ENCODE measurements around the gene SOCS7.

Gene SOCS7

GRCh38 chr17:38405654-38406053 lies 54.0 kb downstream of the SOCS7 start:
- no peak for TF ChIP-seq CTCF (IDR thresholded peaks at IDR 0.05; ENCODE audit: low read depth, low read length, missing control alignments)
- in situ Hi-C loops (cut with HindIII; ENCODE audit: low sequenced_read_pairs) = no loop called here
- DNase-seq (ENCODE audit: low read depth) = no peak

GRCh38 chr17:38410201-38410600 lies 58.6 kb downstream of the SOCS7 start:
- no peak overlapping the region for H3K4me3 ChIP-seq (ENCODE audit: low read depth, low read length)
- no peak for DNase-seq (ENCODE audit: low read depth)
- TF ChIP-seq CTCF (IDR thresholded peaks at IDR 0.05; ENCODE audit: low read depth, low read length, missing control alignments) = no peak
- in situ Hi-C loops (cut with HindIII; ENCODE audit: low sequenced_read_pairs) = no loop called here

More at GRCh38 chr17:38405654-38406053, 54.0 kb downstream of the SOCS7 start:
- no peak overlapping the region for H3K4me3 ChIP-seq (ENCODE audit: low read depth, low read length)

DNA sequence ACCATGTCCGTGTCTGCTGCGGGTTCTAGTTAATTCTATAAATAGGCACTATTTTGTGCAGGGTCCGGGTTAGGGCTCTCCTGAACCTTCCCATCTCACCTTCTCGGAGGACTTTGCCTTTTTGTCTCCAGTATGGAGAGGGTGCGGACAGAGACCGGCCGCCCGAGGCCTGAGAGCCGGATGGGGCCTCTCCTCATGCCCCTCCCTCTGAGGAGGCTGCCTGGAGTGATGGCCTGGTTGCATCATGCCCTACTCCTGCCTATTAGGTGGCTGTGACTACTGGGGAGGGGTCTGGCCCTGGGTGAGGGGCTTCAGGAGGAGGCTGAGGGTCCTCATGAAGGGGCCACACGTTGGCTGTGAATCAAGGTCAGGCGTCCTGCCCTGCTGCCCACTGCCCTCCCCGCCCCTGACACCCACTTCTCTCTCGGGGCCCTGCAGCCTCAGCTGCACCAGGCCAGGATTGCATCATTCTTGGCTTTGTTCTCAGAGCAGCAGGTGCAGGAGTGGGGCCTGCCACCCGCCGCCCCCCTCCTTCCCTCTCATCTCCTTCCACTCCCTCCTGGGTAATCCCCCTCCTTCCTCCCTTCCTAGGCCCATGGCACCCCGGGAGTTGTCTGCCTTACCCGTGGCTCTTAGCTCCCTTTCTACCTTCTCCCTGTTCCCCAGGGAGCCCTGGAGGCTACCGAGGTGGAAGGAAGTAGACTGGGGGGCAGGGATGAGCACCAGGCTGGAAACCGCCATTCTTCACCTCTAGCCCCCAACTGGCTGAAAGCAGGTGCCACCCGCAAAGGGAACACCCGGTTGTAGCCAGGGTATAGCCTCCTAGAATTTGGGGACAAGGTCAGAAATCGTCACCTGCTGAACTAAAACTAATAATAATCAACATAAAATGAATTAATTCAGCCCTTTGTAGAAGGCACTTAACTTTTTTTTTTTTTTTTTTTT lies 63.9 kb downstream of the SOCS7 start:
- no peak for DNase-seq (ENCODE audit: low read depth)
- TF ChIP-seq CTCF (IDR thresholded peaks at IDR 0.05; ENCODE audit: low read depth, low read length, missing control alignments) = no peak

GRCh38 chr17:38416840-38417209 lies 65.2 kb downstream of the SOCS7 start:
- no peak overlapping the region for H3K4me3 ChIP-seq (ENCODE audit: low read depth, low read length)
- TF ChIP-seq CTCF (IDR thresholded peaks at IDR 0.05; ENCODE audit: low read depth, low read length, missing control alignments) = no peak
- no peak for DNase-seq (ENCODE audit: low read depth)
- in situ Hi-C loops (cut with HindIII; ENCODE audit: low sequenced_read_pairs) = no loop called here

More for the DNA sequence above, 63.9 kb downstream of the SOCS7 start:
- H3K4me3 ChIP-seq (ENCODE audit: low read depth, low read length) = no peak overlapping the region
- in situ Hi-C loops (cut with HindIII; ENCODE audit: low sequenced_read_pairs) = no loop called here

GRCh38 chr17:38417210-38417951 lies 65.7 kb downstream of the SOCS7 start:
- in situ Hi-C loops (cut with HindIII; ENCODE audit: low sequenced_read_pairs) = no loop called here
- no peak for TF ChIP-seq CTCF (IDR thresholded peaks at IDR 0.05; ENCODE audit: low read depth, low read length, missing control alignments)
- no peak overlapping the region for H3K4me3 ChIP-seq (ENCODE audit: low read depth, low read length)
- no peak for DNase-seq (ENCODE audit: low read depth)

DNA sequence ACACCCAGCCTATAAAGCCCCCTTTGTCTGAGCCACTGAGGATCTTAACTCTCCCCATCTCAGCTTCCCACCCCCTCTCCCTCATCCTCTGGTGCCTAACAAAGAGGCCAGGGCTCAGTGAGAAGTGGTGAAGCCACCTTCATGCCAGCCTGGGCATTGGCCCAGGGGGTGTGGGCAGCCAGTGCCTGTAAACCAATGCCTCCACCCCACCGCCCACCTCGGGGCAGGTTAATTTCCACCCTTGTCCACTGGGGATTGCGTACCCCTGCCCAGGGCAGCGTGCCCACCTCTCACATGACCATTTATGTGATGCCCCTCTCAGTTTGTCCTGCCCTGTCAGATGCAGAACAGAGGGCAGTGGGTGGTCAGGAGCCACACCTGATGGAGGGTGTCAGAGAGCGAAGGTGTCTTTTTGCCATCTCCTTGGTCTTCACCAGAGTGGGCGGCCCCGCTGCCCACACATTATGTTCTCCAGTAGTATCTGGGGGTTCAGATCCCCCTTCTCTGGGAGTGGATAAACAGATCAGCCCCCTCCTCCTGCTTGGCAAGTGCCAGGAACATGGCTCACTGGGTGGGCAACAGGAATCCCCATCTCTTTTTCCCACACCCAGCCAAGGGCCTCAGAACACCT lies 66.5 kb downstream of the SOCS7 start:
- no peak for TF ChIP-seq CTCF (IDR thresholded peaks at IDR 0.05; ENCODE audit: low read depth, low read length, missing control alignments)
- no peak for DNase-seq (ENCODE audit: low read depth)
- H3K4me3 ChIP-seq (ENCODE audit: low read depth, low read length) = no peak overlapping the region
- in situ Hi-C loops (cut with HindIII; ENCODE audit: low sequenced_read_pairs) = no loop called here

All from astrocyte of the cerebellum (primary cell).